SK-N-SH (cell line): ENCODE data around the gene YES1. TPM values are rescaled to one million over a fixed set of nuclear protein-coding genes. Genes with fewer than 3 reads are reported as not detected.

Experiments used
- CTCF ChIA-PET: fragments of 300-600, 350-600 bp; formaldehyde crosslinking; extraction: SDS; loops from one replicate; lab custom pipeline; 2021; lab: Yijun Ruan, JAX
- POLR2A ChIA-PET: fragments of 350-600 bp; sonication (Branson Sonifier 250); formaldehyde crosslinking; extraction: SDS; loops from one replicate; lab custom pipeline; 2020; ENCODE audit warnings: antibody characterized with exemption, inconsistent platforms; lab: Yijun Ruan, JAX
- DNase-seq: peaks from one replicate; pipeline ENCODE4 v3.0.0; 2012
- H2AFZ ChIP-seq: fragments of 200-600 bp; sonication (generic); 2 replicates; pipeline ENCODE4 v1.8.1; 2016; ENCODE audit warnings: antibody characterized with exemption, mild to moderate bottlenecking, low read depth
- H3F3A ChIP-seq: fragments of 200-600 bp; sonication (generic); replicated peaks from 2 replicates; pipeline ENCODE3; 2016; ENCODE audit warnings: antibody characterized with exemption, mild to moderate bottlenecking; ENCODE audit not compliant: insufficient read depth
- H3K27ac ChIP-seq, 2 experiments: fragments of 200-500 bp in 1 of 2; fragments of 200-600 bp in 1 of 2; sonication (Bioruptor generic) in 1 of 2; sonication (generic), shearing (Covaris generic) in 1 of 2; 2 replicates each; pipeline versions ENCODE4 v1.5.1 to v1.6.1; 2014 to 2016; ENCODE audit warnings: low read depth in 2 of 2, inconsistent platforms in 1 of 2, low read length in 1 of 2, mild to moderate bottlenecking in 1 of 2, mixed read lengths in 1 of 2
- H3K27me3 ChIP-seq: fragments of 200-600 bp; sonication (generic), shearing (Covaris generic); 2 replicates; pipeline ENCODE4 v1.6.1; 2016; ENCODE audit warnings: mixed run types; ENCODE audit not compliant: insufficient read depth
- H3K36me3 ChIP-seq, 2 experiments: fragments of 200-500 bp in 1 of 2; fragments of 200-600 bp in 1 of 2; sonication (Bioruptor generic) in 1 of 2; sonication (generic) in 1 of 2; replicated peaks in 1 of 2; 2 replicates each; pipeline versions ENCODE3 to v1.5.1; 2014 to 2016; ENCODE audit warnings: low read length in 1 of 2, mild to moderate bottlenecking in 1 of 2; ENCODE audit not compliant: insufficient read depth in 2 of 2, control insufficient read depth in 1 of 2
- H3K4me1 ChIP-seq, 2 experiments: fragments of 200-500 bp in 1 of 2; fragments of 200-600 bp in 1 of 2; sonication (Bioruptor generic) in 1 of 2; sonication (generic), shearing (Covaris generic) in 1 of 2; 2 replicates each; pipeline versions ENCODE4 v1.5.1 to v1.6.1; 2014 to 2016; ENCODE audit warnings: low read depth in 1 of 2, low read length in 1 of 2, mixed run types in 1 of 2; ENCODE audit not compliant: insufficient read depth in 2 of 2, control insufficient read depth in 1 of 2
- H3K4me2 ChIP-seq: fragments of 200-600 bp; sonication (generic), shearing (Covaris generic); 2 replicates; pipeline ENCODE4 v1.6.1; 2017; ENCODE audit warnings: mixed run types
- H3K4me3 ChIP-seq, 2 experiments: fragments of 200-500 bp in 1 of 2; fragments of 200-600 bp in 1 of 2; sonication (Bioruptor generic) in 1 of 2; sonication (generic), shearing (Covaris generic) in 1 of 2; 2 replicates each; pipeline versions ENCODE4 v1.5.1 to v1.8.1; 2014 to 2016; ENCODE audit warnings: low read depth in 2 of 2, inconsistent platforms in 1 of 2, low read length in 1 of 2, mild to moderate bottlenecking in 1 of 2, mixed read lengths in 1 of 2, moderate library complexity in 1 of 2
- H3K79me2 ChIP-seq: fragments of 200-600 bp; sonication (generic); 2 replicates; pipeline ENCODE4 v1.8.1; 2017; ENCODE audit warnings: mild to moderate bottlenecking; ENCODE audit not compliant: insufficient read depth
- H3K9ac ChIP-seq: fragments of 200-600 bp; sonication (generic); 2 replicates; pipeline ENCODE4 v1.6.1; 2017; ENCODE audit warnings: mixed run types
- H3K9me2 ChIP-seq: fragments of 200-600 bp; sonication (generic); 2 replicates; pipeline ENCODE4 v1.6.1; 2017; ENCODE audit warnings: mixed run types
- H3K9me3 ChIP-seq: fragments of 200-600 bp; sonication (generic); 2 replicates; pipeline ENCODE4 v1.6.1; 2017; ENCODE audit warnings: mixed run types, mild to moderate bottlenecking, moderate library complexity
- H4K20me1 ChIP-seq: fragments of 200-600 bp; sonication (generic); 2 replicates; pipeline ENCODE4 v1.6.1; 2017; ENCODE audit warnings: mild to moderate bottlenecking, mixed run types; ENCODE audit not compliant: insufficient read depth
- CHD2 ChIP-seq: fragments of 150-350 bp; IDR thresholded peaks from 2 replicates; pipeline ENCODE4 v1.6.1; 2018; ENCODE audit warnings: low read length; ENCODE audit not compliant: partially characterized antibody
- EP300 ChIP-seq, 2 experiments: IDR thresholded peaks; 2 replicates each; pipeline versions ENCODE4 v1.4.0 to v1.6.1; 2012; ENCODE audit warnings: borderline replicate concordance in 1 of 2, low read depth in 1 of 2, low read length in 1 of 2
- FOSL2 ChIP-seq: IDR thresholded peaks from 2 replicates; pipeline ENCODE4 v1.4.0; 2012; ENCODE audit warnings: low read depth, mild to moderate bottlenecking, moderate library complexity, borderline replicate concordance
- NRF1 ChIP-seq: IDR thresholded peaks from 2 replicates; pipeline ENCODE4 v1.6.1; 2012; ENCODE audit warnings: low read depth, mild to moderate bottlenecking, low read length
- RFX5 ChIP-seq: IDR thresholded peaks from 2 replicates; pipeline ENCODE4 v1.6.1; 2012; ENCODE audit warnings: mild to moderate bottlenecking, improper control_type of control experiment, low read length
- USF2 ChIP-seq: fragments of 150-350 bp; IDR thresholded peaks from 2 replicates; pipeline ENCODE4 v1.6.1; 2017; ENCODE audit warnings: antibody characterized with exemption, low read length, low read depth, borderline replicate concordance
- WGBS: methylation state at CpG from one replicate; pipeline ENCODE4 v1.1.6; 2017; ENCODE audit warnings: low lambda C conversion rate; 5-methylcytosine and 5-hydroxymethylcytosine counted together
- polyA plus RNA-seq, 3 experiments: library from polyadenylated mRNA; depleted of rRNA; stranded (reverse); fragments of >200 nt; gene quantifications; 2 replicates each; pipeline ENCODE4 v1.2.3, GENCODE V29; 2012
- TF ChIP-seq, protein P1 (sequence below): IDR thresholded peaks from 2 replicates; pipeline ENCODE4 v1.6.1; 2012; ENCODE audit warnings: mild to moderate bottlenecking, low read depth, low read length, moderate library complexity
- TF ChIP-seq, protein P2 (sequence below): IDR thresholded peaks from 2 replicates; pipeline ENCODE4 v1.4.0; 2012; ENCODE audit warnings: low read depth

The YES1 gene
- polyA plus RNA-seq, 1 of the 3 experiments (the other 2 are of a cell fraction): 7.9 TPM

- TF ChIP-seq, protein P1, sequence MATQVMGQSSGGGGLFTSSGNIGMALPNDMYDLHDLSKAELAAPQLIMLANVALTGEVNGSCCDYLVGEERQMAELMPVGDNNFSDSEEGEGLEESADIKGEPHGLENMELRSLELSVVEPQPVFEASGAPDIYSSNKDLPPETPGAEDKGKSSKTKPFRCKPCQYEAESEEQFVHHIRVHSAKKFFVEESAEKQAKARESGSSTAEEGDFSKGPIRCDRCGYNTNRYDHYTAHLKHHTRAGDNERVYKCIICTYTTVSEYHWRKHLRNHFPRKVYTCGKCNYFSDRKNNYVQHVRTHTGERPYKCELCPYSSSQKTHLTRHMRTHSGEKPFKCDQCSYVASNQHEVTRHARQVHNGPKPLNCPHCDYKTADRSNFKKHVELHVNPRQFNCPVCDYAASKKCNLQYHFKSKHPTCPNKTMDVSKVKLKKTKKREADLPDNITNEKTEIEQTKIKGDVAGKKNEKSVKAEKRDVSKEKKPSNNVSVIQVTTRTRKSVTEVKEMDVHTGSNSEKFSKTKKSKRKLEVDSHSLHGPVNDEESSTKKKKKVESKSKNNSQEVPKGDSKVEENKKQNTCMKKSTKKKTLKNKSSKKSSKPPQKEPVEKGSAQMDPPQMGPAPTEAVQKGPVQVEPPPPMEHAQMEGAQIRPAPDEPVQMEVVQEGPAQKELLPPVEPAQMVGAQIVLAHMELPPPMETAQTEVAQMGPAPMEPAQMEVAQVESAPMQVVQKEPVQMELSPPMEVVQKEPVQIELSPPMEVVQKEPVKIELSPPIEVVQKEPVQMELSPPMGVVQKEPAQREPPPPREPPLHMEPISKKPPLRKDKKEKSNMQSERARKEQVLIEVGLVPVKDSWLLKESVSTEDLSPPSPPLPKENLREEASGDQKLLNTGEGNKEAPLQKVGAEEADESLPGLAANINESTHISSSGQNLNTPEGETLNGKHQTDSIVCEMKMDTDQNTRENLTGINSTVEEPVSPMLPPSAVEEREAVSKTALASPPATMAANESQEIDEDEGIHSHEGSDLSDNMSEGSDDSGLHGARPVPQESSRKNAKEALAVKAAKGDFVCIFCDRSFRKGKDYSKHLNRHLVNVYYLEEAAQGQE: no peak
- TF ChIP-seq, protein P2, sequence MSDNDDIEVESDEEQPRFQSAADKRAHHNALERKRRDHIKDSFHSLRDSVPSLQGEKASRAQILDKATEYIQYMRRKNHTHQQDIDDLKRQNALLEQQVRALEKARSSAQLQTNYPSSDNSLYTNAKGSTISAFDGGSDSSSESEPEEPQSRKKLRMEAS: no peak
- TF ChIP-seq USF2: no peak
These were observed 3.3 kb upstream of the YES1 start (continued) for GRCh38 chr18:815353-815752.

DNA sequence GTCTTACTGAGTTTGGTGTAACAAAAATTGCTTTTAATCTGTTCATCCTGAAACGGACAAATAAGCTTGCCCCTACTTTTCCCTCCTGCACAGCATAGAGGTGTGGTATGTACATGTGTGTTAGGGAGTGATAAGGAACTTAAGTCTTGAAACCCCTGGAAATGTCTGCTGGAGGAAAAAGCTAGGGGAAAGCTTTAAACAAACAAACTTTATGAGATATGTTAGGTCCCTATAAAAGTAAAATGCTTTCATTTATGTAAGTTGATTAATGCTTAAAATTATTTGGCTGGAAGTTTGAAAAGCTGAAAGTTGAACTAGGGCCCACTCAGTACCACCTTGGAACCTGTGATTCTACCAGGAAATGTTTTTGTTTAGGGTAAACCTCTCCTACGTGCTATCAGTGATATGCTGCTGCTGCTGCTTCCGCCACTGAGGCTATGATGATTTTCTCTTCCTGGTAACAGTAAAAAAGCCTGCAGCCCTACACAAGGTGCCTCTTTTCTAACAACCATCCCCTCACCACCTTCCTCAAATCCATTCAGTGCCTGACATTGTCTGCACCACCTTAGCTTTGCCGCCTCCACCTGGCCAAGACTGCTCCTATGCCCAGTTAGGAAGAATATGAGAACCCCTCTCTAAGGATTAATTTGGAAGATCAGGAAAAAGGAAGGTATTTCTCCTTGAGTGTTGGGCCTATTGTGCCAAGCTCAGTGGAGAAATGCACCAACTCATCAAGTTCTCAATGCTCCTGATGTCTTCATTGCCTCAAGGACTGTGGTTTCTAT lies 2.5 kb upstream of the YES1 start:
- no peak for DNase-seq
- no peak overlapping the region for H3K4me3 ChIP-seq
- H3K4me2 ChIP-seq: no peak overlapping the region
- no peaks in the 10 kb centered on the region for H3K9me2 ChIP-seq
- TF ChIP-seq RFX5: no peak
- no peak for TF ChIP-seq EP300 (IDR thresholded peaks at IDR 0.05; ENCODE audit: borderline replicate concordance in 1 of 2, low read depth in 1 of 2, low read length in 1 of 2)
- TF ChIP-seq FOSL2: no peak
- no peak for TF ChIP-seq CHD2
- TF ChIP-seq NRF1: no peak
- WGBS: 61% methylated on average over 4 of the region's 4 CpGs
- no peaks in the 10 kb centered on the region for H3K36me3 ChIP-seq
- H3K9ac ChIP-seq: no peak overlapping the region
- H2AFZ ChIP-seq: no peak overlapping the region
- H4K20me1 ChIP-seq: peaks cover 8% of the 10 kb centered on the region
- no peaks in the 10 kb centered on the region for H3K9me3 ChIP-seq
- H3K79me2 ChIP-seq: peaks cover 22% of the 10 kb centered on the region
- H3K4me1 ChIP-seq: no peaks in the 10 kb centered on the region; a peak in 2 of 4 replicates
- no peak overlapping the region for H3K27ac ChIP-seq
- peaks cover 9% of the 10 kb centered on the region for H3F3A ChIP-seq
- POLR2A ChIA-PET: no interaction called here
- H3K27me3 ChIP-seq: 0 out of 2 replicates have a peak, but pooled peaks cover 2% of the 10 kb centered on the region
- CTCF ChIA-PET: interaction anchor here (2.5 kb wide), 1 partner anchor 16 kb away, joined by 16 read pairs; no protein-coding TSS in a partner anchor
